ENCODE results near the gene TRAF6. TPM values are rescaled to one million over a fixed set of nuclear protein-coding genes. Genes with fewer than 3 reads are reported as not detected.

Gene TRAF6
- total RNA-seq, 1 donor from 2014 or later = 7.5 TPM

DNA sequence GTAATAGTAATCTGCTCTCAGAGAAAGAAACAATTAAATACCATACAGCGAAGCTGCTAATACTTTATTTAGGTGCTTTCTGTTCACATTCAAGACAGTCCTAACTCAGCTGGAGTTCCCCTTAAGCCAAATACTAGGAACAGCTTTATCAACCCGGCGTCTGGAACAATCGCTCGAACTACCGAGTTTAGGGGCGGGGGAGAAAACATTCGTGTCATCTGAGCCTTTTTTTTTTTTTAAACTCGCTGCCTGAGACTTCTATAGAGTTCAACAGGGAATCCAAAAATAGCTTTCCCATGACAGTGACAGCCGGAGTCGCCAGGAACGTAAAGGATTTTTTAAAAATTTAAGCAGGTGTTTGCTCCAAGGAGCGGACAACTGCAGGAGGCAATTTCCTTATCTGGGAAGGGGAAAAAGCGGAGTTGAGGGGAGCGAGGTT lies 852 bp downstream of the TRAF6 start:
- H3K4me3 ChIP-seq (ENCODE audit: low read depth, low read length) = peak overlapping the region; percentile 78
- no peak for DNase-seq (ENCODE audit: low read depth)
- TF ChIP-seq, protein P1, sequence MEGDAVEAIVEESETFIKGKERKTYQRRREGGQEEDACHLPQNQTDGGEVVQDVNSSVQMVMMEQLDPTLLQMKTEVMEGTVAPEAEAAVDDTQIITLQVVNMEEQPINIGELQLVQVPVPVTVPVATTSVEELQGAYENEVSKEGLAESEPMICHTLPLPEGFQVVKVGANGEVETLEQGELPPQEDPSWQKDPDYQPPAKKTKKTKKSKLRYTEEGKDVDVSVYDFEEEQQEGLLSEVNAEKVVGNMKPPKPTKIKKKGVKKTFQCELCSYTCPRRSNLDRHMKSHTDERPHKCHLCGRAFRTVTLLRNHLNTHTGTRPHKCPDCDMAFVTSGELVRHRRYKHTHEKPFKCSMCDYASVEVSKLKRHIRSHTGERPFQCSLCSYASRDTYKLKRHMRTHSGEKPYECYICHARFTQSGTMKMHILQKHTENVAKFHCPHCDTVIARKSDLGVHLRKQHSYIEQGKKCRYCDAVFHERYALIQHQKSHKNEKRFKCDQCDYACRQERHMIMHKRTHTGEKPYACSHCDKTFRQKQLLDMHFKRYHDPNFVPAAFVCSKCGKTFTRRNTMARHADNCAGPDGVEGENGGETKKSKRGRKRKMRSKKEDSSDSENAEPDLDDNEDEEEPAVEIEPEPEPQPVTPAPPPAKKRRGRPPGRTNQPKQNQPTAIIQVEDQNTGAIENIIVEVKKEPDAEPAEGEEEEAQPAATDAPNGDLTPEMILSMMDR (conservative IDR thresholded peaks at IDR 0.05; ENCODE audit: low read depth, low read length) = no peak

DNA sequence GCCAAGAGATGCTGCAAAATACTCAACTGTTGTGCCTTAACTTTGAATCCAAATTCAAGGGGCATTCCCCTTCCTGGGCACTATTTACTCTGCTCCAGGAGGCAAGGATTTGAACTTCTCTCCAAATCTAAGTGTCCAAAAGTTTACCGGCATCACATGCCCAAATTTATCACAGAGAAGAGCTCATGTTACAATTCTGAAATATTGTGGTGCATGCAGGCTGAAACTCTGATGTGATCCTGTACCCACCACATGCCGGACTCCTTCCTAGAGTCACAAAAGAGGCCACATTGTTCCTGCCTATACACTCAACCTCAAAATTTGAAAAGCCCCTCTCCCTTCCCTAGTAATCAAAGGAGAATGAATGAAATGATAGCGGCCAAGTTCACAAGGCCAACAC lies 1.3 kb downstream of the TRAF6 start:
- no peak for DNase-seq (ENCODE audit: low read depth)
- TF ChIP-seq, protein P1 (conservative IDR thresholded peaks at IDR 0.05; ENCODE audit: low read depth, low read length) = no peak
- peak overlapping the region; percentile 78 for H3K4me3 ChIP-seq (ENCODE audit: low read depth, low read length)

DNA sequence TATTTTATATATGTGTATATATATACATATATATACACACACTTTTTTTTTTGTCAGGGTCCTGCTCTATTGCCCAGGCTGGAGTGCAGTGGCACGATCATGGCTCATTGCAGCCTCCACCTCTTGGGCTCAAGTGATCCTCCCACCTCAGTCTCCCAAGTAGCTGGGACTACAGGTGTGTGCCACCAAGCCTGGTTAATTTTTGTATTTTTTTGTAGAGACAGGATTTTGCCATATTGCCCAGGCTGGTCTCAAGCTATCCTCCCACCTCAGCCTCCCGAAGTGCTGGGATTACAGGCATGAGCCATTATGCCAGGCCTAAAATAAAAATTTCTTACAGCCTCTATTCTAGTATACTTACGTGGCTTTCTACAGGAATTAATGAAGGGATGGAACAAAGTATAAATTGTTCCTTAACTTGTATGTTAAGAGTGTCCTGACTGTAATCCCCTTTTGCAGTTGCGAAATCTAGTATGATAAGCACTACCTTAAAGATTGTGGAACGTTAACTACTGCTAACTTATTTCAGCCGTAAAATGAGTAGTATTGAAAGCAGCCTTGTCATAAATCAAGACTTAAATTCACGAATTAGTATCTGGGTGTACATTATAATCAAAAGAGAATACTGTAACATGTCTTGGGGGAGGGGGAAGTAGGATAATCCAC lies 2.1 kb downstream of the TRAF6 start:
- no peak for DNase-seq (ENCODE audit: low read depth)
- H3K4me3 ChIP-seq (ENCODE audit: low read depth, low read length) = peak overlapping the region; percentile 78
- TF ChIP-seq, protein P1 (conservative IDR thresholded peaks at IDR 0.05; ENCODE audit: low read depth, low read length) = no peak

DNA sequence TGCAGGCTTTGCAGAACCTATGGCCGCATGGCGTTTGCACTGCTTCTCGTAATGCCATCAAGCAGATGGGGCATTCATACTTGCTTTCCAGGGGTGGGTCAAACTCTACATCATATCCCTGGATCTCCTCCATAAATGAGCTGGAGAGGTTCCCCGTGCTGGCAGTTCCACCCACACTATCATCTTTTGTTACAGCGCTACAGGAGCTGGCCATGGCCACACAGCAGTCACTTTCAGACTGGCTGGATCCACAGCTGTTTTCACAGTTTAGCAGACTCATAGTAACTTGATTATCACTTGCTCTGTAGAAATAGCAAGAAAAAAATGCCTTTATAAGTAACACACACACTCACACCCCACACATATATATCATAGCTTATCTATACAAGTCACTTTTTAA lies 8.8 kb downstream of the TRAF6 start:
- TF ChIP-seq, protein P1 (conservative IDR thresholded peaks at IDR 0.05; ENCODE audit: low read depth, low read length) = no peak
- H3K4me3 ChIP-seq (ENCODE audit: low read depth, low read length) = no peak overlapping the region
- no peak for DNase-seq (ENCODE audit: low read depth)

DNA sequence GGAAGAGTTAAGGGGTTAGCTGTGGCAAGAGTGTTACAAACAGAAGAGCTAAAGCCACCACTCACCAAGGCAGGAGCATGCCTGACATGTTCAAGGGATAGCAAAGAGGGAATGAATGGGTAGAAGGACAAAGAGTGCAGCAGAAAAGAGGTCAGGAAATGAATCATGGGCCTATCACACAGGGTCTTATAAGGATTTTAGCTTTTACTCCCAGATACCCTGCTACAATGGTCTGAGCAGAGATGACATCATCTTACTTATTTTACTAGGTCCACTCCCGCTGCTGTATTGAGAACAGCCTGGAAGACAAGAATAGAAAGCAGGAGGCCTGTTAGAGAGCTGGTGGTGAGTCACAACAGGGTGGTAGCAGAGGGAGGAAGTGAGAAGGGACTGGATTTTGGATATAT lies 9.8 kb downstream of the TRAF6 start:
- DNase-seq (ENCODE audit: low read depth) = no peak
- no peak overlapping the region for H3K4me3 ChIP-seq (ENCODE audit: low read depth, low read length)
- TF ChIP-seq, protein P1 (conservative IDR thresholded peaks at IDR 0.05; ENCODE audit: low read depth, low read length) = no peak

DNA sequence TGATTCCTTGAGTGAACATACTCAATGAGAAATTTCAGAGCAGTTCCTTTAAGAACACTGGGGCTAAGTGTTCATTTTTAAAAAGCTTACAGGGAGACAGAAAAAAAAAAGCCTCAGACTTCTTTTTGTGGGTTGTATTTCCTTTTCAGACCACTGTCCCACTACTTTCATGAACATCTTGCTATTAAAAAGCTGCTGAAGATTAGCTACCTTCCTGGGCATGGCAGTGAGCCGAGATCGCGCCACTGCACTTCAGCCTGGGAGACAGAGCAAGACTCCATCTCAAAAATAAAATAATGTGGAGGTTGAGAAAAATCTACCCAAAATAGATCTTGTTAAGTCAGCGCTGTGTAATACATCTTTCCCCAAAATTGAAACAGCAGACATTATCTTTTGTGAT lies 10.8 kb downstream of the TRAF6 start:
- H3K4me3 ChIP-seq (ENCODE audit: low read depth, low read length) = no peak overlapping the region
- TF ChIP-seq, protein P1 (conservative IDR thresholded peaks at IDR 0.05; ENCODE audit: low read depth, low read length) = no peak
- no peak for DNase-seq (ENCODE audit: low read depth)

DNA sequence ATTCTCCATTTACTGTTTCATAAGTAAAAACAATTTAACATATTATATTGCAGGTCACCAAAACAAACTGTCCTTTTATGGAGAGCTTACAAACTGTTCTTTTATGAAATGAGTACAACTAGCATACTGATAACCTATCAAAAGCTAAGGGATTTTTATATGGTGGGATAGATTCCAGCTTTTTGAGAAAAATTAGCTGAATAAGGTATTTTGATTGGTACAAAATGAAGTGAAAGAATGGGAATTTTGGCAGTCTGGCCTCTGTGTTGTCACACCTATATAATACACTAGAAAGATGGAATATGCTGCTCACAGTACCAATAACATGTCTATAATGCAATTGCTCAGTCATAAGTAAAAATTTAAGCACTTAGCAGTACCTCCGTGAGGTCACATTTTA lies 11.4 kb downstream of the TRAF6 start:
- no peak for DNase-seq (ENCODE audit: low read depth)
- H3K4me3 ChIP-seq (ENCODE audit: low read depth, low read length) = no peak overlapping the region
- TF ChIP-seq, protein P1 (conservative IDR thresholded peaks at IDR 0.05; ENCODE audit: low read depth, low read length) = no peak

Data from epithelial cell of proximal tubule (primary cell).